Keratinocyte (primary cell): ENCODE data around the gene USP31. TPM values are rescaled to one million over a fixed set of nuclear protein-coding genes. Genes with fewer than 3 reads are reported as not detected.

ENCODE experiments used
- DNase-seq: peaks from one replicate; pipeline ENCODE4 v3.0.0-alpha.2; 2011; ENCODE audit warnings: low read depth, missing footprints, low spot score
- FAIRE-seq: peaks from 2 replicates; lab custom pipeline; 2011; peaks lifted over from hg19 to GRCh38; lab: Jason Lieb, UNC
- H2AFZ ChIP-seq: 2 replicates; pipeline ENCODE4 v1.6.0; 2012; ENCODE audit warnings: low read length, control low read depth, inconsistent platforms; ENCODE audit not compliant: control insufficient read depth
- H3K27ac ChIP-seq: 2 replicates; pipeline ENCODE4 v1.5.1; 2011; ENCODE audit warnings: low read length; ENCODE audit not compliant: control insufficient read depth, insufficient read depth
- H3K27me3 ChIP-seq: 3 replicates; pipeline ENCODE4 v1.6.0; 2011; ENCODE audit warnings: low read length; ENCODE audit not compliant: control insufficient read depth, insufficient read depth; ENCODE audit errors: extremely low read depth
- H3K36me3 ChIP-seq, 2 experiments: 2 replicates in 1 of 2; 3 replicates in 1 of 2; pipeline ENCODE4 v1.5.1; 2011; ENCODE audit warnings: low read length in 2 of 2, mild to moderate bottlenecking in 1 of 2; ENCODE audit not compliant: control insufficient read depth in 2 of 2, insufficient read depth in 2 of 2; ENCODE audit errors: extremely low read depth in 1 of 2
- H3K4me1 ChIP-seq: 3 replicates; pipeline ENCODE4 v1.5.1; 2011; ENCODE audit warnings: low read length; ENCODE audit not compliant: control insufficient read depth, insufficient read depth; ENCODE audit errors: extremely low read depth
- H3K4me2 ChIP-seq: 3 replicates; pipeline ENCODE4 v1.6.0; 2011; ENCODE audit warnings: low read depth, low read length; ENCODE audit not compliant: control insufficient read depth, insufficient read depth; ENCODE audit errors: extremely low read depth
- H3K4me3 ChIP-seq, 3 experiments: fragments of 200-600 bp in 1 of 3; sonication (generic) in 1 of 3; 2 replicates in 2 of 3; 3 replicates in 1 of 3; pipeline ENCODE4 v1.5.1; 2011 to 2016; ENCODE audit warnings: low read length in 3 of 3, mild to moderate bottlenecking in 3 of 3, control low read depth in 2 of 3, inconsistent platforms in 1 of 3, low read depth in 1 of 3, mixed read lengths in 1 of 3, mixed run types in 1 of 3, moderate library complexity in 1 of 3; ENCODE audit not compliant: control insufficient read depth in 2 of 3, insufficient read depth in 2 of 3; ENCODE audit errors: extremely low read depth in 1 of 3
- H3K79me2 ChIP-seq: 2 replicates; pipeline ENCODE4 v1.6.0; 2012; ENCODE audit warnings: low read length; ENCODE audit not compliant: control insufficient read depth, insufficient read depth
- H3K9ac ChIP-seq: 3 replicates; pipeline ENCODE4 v1.6.0; 2011; ENCODE audit warnings: low read length; ENCODE audit not compliant: control insufficient read depth, insufficient read depth; ENCODE audit errors: extremely low read depth
- H3K9me1 ChIP-seq: 3 replicates; pipeline ENCODE4 v1.6.0; 2011; ENCODE audit warnings: low read length; ENCODE audit not compliant: control insufficient read depth, insufficient read depth; ENCODE audit errors: extremely low read depth
- H3K9me3 ChIP-seq: 2 replicates; pipeline ENCODE4 v1.5.1; 2012; ENCODE audit warnings: low read depth, low read length; ENCODE audit not compliant: control insufficient read depth
- H4K20me1 ChIP-seq: 3 replicates; pipeline ENCODE4 v1.6.0; 2011; ENCODE audit warnings: low read length; ENCODE audit not compliant: control insufficient read depth, insufficient read depth; ENCODE audit errors: extremely low read depth
- CTCF ChIP-seq, 3 experiments: IDR thresholded peaks in 1 of 3; conservative IDR thresholded peaks in 1 of 3; optimal IDR thresholded peaks in 1 of 3; 2 replicates in 2 of 3; 3 replicates in 1 of 3; pipeline versions ENCODE3 to v1.5.1; 2011; ENCODE audit warnings: low read length in 3 of 3, mild to moderate bottlenecking in 3 of 3, moderate library complexity in 2 of 3, control low read depth in 1 of 3, inconsistent platforms in 1 of 3; ENCODE audit not compliant: insufficient read depth in 2 of 3; ENCODE audit errors: extremely low read depth in 1 of 3
- EZH2 ChIP-seq: IDR thresholded peaks from one replicate; pipeline ENCODE4 v1.6.1; 2012; ENCODE audit warnings: inconsistent platforms, mild to moderate bottlenecking, low read length, moderate library complexity
- dilution Hi-C: fragments of 300-500 bp; cut with MboI; formaldehyde crosslinking; loops from one replicate; pipeline ENCODE4 v1.7.0; 2020; ENCODE audit warnings: low sequenced_read_pairs; ENCODE audit not compliant: extremely low pct_ligation_motif_present
- polyA plus RNA-seq, 5 experiments: library from polyadenylated mRNA; depleted of rRNA in 3 of 5; stranded (reverse) in 3 of 5; stranded (forward) in 1 of 5; unstranded in 1 of 5; fragments of >200 nt; gene quantifications; 1 replicate in 1 of 5; 2 replicates in 3 of 5; 3 replicates in 1 of 5; pipeline versions ENCODE4 v1.2.1 to v1.2.3, GENCODE V29; 2011 to 2012; ENCODE audit warnings: missing spikeins in 2 of 5, low read depth in 1 of 5, low replicate concordance in 1 of 5

The USP31 gene
- polyA plus RNA-seq, 1 donor (not counting 4 experiments of a cell fraction or from before 2014, with no cell fraction given): 16.3 TPM

GRCh38 chr16:23089111-23089510 is 60.1 kb downstream of the USP31 start:
- no peak overlapping the region for H3K27ac ChIP-seq
- no peaks in the 10 kb centered on the region for H4K20me1 ChIP-seq
- no peaks in the 10 kb centered on the region for H3K9me1 ChIP-seq
- no peaks in the 10 kb centered on the region for H3K27me3 ChIP-seq
- no peaks in the 10 kb centered on the region for H3K4me1 ChIP-seq
- H3K4me2 ChIP-seq: no peak overlapping the region
- H3K36me3 ChIP-seq: peaks cover 16 to 21% of the 10 kb centered on the region in 2 experiments
- FAIRE-seq: no peak
- TF ChIP-seq EZH2 (no peak), CTCF (optimal IDR thresholded peaks at IDR 0.05 in 1 of 3, IDR thresholded peaks at IDR 0.05 in 1 of 3, conservative IDR thresholded peaks at IDR 0.05 in 1 of 3; ENCODE audit: extremely low read depth in 1 of 3, insufficient read depth in 2 of 3, low read length in 3 of 3) (no peak)
- no peak for DNase-seq
- peaks cover 28% of the 10 kb centered on the region for H3K79me2 ChIP-seq
- H3K9me3 ChIP-seq: no peaks in the 10 kb centered on the region
- H3K4me3 ChIP-seq: no peak overlapping the region
- no peak overlapping the region for H3K9ac ChIP-seq
- no peak overlapping the region for H2AFZ ChIP-seq
- dilution Hi-C loops: no loop called here

GRCh38 chr16:23088018-23088417 is 61.2 kb downstream of the USP31 start:
- H2AFZ ChIP-seq: no peak overlapping the region
- dilution Hi-C loops: no loop called here
- H3K4me3 ChIP-seq: no peak overlapping the region
- H3K79me2 ChIP-seq: peaks cover 20% of the 10 kb centered on the region
- no peak overlapping the region for H3K4me2 ChIP-seq
- no peaks in the 10 kb centered on the region for H3K27me3 ChIP-seq
- no peaks in the 10 kb centered on the region for H3K9me3 ChIP-seq
- no peak overlapping the region for H3K27ac ChIP-seq
- FAIRE-seq: no peak
- H3K4me1 ChIP-seq: no peaks in the 10 kb centered on the region
- no peak overlapping the region for H3K9ac ChIP-seq
- TF ChIP-seq CTCF (optimal IDR thresholded peaks at IDR 0.05 in 1 of 3, IDR thresholded peaks at IDR 0.05 in 1 of 3, conservative IDR thresholded peaks at IDR 0.05 in 1 of 3; ENCODE audit: extremely low read depth in 1 of 3, insufficient read depth in 2 of 3, low read length in 3 of 3): no peak
- TF ChIP-seq EZH2: no peak
- DNase-seq: no peak
- no peaks in the 10 kb centered on the region for H3K9me1 ChIP-seq
- no peaks in the 10 kb centered on the region for H4K20me1 ChIP-seq
- peaks cover 16 to 24% of the 10 kb centered on the region in 2 experiments for H3K36me3 ChIP-seq
